Fibroblast of mammary gland (primary cell): ENCODE results near the gene CDH5.
A peak's percentile ranks its signal among the peaks of the same experiment; 100 is the strongest.

Experiments
- DNase-seq: peaks from one replicate; pipeline ENCODE4 v3.0.0-alpha.2; 2010; ENCODE audit warnings: low read depth
- H3K4me3 ChIP-seq: 2 replicates; pipeline ENCODE4 v1.5.1; 2011; ENCODE audit warnings: low read depth, mild to moderate bottlenecking, low read length, moderate library complexity; ENCODE audit not compliant: control insufficient read depth
- CTCF ChIP-seq: conservative IDR thresholded peaks from 2 replicates; pipeline ENCODE4 v1.5.1; 2011; ENCODE audit warnings: low read depth, low read length, inconsistent platforms; ENCODE audit not compliant: control insufficient read depth, insufficient read depth

Gene CDH5

GRCh38 chr16:66389256-66390176 lies 23.0 kb downstream of the CDH5 start:
- no peak for TF ChIP-seq CTCF
- DNase-seq: no peak
- H3K4me3 ChIP-seq: no peak overlapping the region

- no peak overlapping the region for H3K4me3 ChIP-seq
- TF ChIP-seq CTCF: no peak
- no peak for DNase-seq
Observed at GRCh38 chr16:66390346-66391108, 24.0 kb downstream of the CDH5 start.

- DNase-seq: no peak
- H3K4me3 ChIP-seq: no peak overlapping the region
- no peak for TF ChIP-seq CTCF
Observed at GRCh38 chr16:66391726-66392670, 25.5 kb downstream of the CDH5 start.

GRCh38 chr16:66395806-66396555 lies 29.5 kb downstream of the CDH5 start:
- TF ChIP-seq CTCF: no peak
- no peak for DNase-seq
- H3K4me3 ChIP-seq: no peak overlapping the region

GRCh38 chr16:66397736-66398433 lies 31.4 kb downstream of the CDH5 start:
- no peak for DNase-seq
- no peak overlapping the region for H3K4me3 ChIP-seq
- TF ChIP-seq CTCF: no peak

- peak; percentile 78 for DNase-seq
- H3K4me3 ChIP-seq: no peak overlapping the region
- TF ChIP-seq CTCF: no peak
Observed at GRCh38 chr16:66399031-66399430, 32.5 kb downstream of the CDH5 start.
